PC-9 (cell line): ENCODE results near the gene MRRF.

ENCODE experiments used
- CTCF ChIP-seq: fragments of 200-600 bp; sonication (generic); conservative IDR thresholded peaks from 2 replicates; pipeline ENCODE4 v1.6.1; 2017; ENCODE audit warnings: mixed run types, antibody characterized with exemption, mild to moderate bottlenecking, moderate library complexity
- EZH2 ChIP-seq: fragments of 200-600 bp; sonication (generic); IDR thresholded peaks from 2 replicates; pipeline ENCODE4 v1.8.0; 2017; ENCODE audit warnings: antibody characterized with exemption, low read depth

GRCh38 chr9:122217640-122218039 lies 47.0 kb upstream of the MRRF start:
- no peak for TF ChIP-seq CTCF
- no peak for TF ChIP-seq EZH2
